ENCODE results near the gene DPYSL3. TPM values are rescaled to one million over a fixed set of nuclear protein-coding genes. Genes with fewer than 3 reads are reported as not detected.

DPYSL3 gene
- total RNA-seq, 4 donors from 2014 or later, result 121 to 213 (median 168) TPM

DNA sequence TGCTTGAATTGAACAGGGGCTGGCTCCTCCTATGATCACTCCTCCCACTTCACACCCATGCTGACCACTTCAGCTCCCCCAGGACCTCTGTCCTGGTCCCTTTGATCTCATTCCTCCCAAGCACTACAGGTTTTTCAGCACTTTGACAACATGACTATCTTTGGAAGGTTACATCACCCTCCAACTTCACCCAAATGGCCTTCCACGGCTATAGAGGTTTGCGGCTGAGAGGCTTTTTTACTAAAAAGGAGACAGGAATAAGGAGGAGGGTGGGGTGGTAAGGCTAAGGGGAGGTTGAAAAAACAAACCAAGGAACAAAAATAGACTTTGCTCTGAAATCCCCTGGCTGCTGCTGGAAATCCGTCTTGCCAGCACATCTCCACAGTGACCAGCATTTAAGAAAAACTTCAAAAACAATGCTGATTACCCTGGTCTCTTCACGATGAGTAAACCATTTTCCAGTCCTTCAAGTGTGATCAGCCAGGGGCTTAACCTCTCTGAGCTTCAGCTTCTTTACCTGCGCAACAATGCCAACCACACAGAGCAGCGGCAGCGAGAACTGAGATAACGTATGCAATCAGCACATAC is 102.7 kb downstream of the DPYSL3 start:
- Histone ChIP-seq H3K36me3 (no peaks in the 10 kb centered on the region), H3K4me3 (no peak overlapping the region), H3K9me3 (no peaks in the 10 kb centered on the region), H3K27ac (peak overlapping the region; percentile 96), H3K4me1 (peaks cover 5 to 31% of the 10 kb centered on the region in 2 donors), H3K27me3 (no peaks in the 10 kb centered on the region)
- peak; percentile 34 to 65 for DNase-seq
- TF ChIP-seq, protein P1, sequence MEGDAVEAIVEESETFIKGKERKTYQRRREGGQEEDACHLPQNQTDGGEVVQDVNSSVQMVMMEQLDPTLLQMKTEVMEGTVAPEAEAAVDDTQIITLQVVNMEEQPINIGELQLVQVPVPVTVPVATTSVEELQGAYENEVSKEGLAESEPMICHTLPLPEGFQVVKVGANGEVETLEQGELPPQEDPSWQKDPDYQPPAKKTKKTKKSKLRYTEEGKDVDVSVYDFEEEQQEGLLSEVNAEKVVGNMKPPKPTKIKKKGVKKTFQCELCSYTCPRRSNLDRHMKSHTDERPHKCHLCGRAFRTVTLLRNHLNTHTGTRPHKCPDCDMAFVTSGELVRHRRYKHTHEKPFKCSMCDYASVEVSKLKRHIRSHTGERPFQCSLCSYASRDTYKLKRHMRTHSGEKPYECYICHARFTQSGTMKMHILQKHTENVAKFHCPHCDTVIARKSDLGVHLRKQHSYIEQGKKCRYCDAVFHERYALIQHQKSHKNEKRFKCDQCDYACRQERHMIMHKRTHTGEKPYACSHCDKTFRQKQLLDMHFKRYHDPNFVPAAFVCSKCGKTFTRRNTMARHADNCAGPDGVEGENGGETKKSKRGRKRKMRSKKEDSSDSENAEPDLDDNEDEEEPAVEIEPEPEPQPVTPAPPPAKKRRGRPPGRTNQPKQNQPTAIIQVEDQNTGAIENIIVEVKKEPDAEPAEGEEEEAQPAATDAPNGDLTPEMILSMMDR (IDR thresholded peaks at IDR 0.05), result no peak
- TF ChIP-seq POLR2A (IDR thresholded peaks at IDR 0.05), result no peak
- intact Hi-C loops (cut with DNase I; ENCODE audit: low total_unique reads), result no loop called here

DNA sequence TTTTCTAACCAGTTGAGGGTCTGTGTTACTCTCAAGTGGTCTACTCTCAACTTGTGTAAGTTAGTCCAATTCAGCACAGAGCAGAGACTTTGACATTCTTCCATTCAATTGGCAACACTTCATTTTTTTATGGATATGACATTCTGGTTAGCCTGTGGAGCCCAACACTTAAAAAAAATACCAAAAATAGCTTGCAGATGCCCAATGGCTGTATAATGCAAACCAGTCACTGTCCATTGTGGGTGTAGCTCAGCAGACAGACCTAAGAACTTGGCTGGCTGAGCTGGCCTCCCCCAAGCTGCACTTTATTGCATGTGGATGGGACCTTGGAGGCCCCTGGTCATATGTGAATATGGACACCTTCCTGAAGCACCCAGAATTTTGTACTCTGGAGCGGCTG is 103.2 kb downstream of the DPYSL3 start:
- Histone ChIP-seq H3K27me3 (no peaks in the 10 kb centered on the region), H3K4me1 (peaks cover 5 to 31% of the 10 kb centered on the region in 2 donors), H3K36me3 (no peaks in the 10 kb centered on the region), H3K27ac (peak overlapping the region; percentile 96), H3K4me3 (no peak overlapping the region), H3K9me3 (no peaks in the 10 kb centered on the region)
- intact Hi-C loops (cut with DNase I; ENCODE audit: low total_unique reads), result no loop called here
- TF ChIP-seq, protein P1 (IDR thresholded peaks at IDR 0.05), result no peak
- TF ChIP-seq POLR2A (IDR thresholded peaks at IDR 0.05), result no peak
- DNase-seq, result no peak

DNA sequence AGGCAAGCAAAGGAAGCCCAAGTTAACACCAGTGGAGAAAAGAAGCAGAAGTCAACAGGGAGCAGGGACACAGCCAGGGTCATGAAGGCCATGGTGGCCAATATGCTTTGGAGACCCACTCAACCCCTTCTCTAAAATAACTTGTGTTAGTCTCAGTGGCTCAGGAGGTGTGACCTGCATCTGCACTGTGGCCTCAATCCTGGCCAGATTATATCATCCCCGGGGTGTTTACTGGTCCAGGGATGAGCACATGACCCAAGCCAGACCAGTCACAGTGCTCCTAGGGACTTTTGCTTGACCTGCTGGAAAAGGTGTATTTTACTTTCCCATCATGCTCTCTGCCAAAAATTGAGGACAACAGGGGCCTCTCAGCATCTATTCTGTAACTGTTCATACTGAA is 105.2 kb downstream of the DPYSL3 start:
- H3K4me1 ChIP-seq, result peaks cover 5 to 16% of the 10 kb centered on the region in 2 donors
- peak overlapping the region; percentile 96 for H3K27ac ChIP-seq
- intact Hi-C loops (cut with DNase I; ENCODE audit: low total_unique reads), result no loop called here
- no peak overlapping the region for H3K4me3 ChIP-seq
- no peaks in the 10 kb centered on the region for H3K9me3 ChIP-seq
- DNase-seq, result no peak
- no peaks in the 10 kb centered on the region for H3K36me3 ChIP-seq
- H3K27me3 ChIP-seq, result no peaks in the 10 kb centered on the region
- TF ChIP-seq, protein P1 (IDR thresholded peaks at IDR 0.05), result no peak
- no peak for TF ChIP-seq POLR2A (IDR thresholded peaks at IDR 0.05)

- no peaks in the 10 kb centered on the region for H3K36me3 ChIP-seq
- H3K4me1 ChIP-seq, result peaks cover 5 to 16% of the 10 kb centered on the region in 2 donors
- peak overlapping the region; percentile 96 for H3K27ac ChIP-seq
- no peak overlapping the region for H3K4me3 ChIP-seq
- intact Hi-C loops (cut with DNase I; ENCODE audit: low total_unique reads), result no loop called here
- H3K9me3 ChIP-seq, result no peaks in the 10 kb centered on the region
- H3K27me3 ChIP-seq, result no peaks in the 10 kb centered on the region
- TF ChIP-seq, protein P1 (IDR thresholded peaks at IDR 0.05), result no peak
- peak; percentile 16 to 34 for TF ChIP-seq POLR2A (IDR thresholded peaks at IDR 0.05)
- peak; percentile 79 to 88 for DNase-seq
Observed at GRCh38 chr5:147403651-147404640, 105.9 kb downstream of the DPYSL3 start.

DNA sequence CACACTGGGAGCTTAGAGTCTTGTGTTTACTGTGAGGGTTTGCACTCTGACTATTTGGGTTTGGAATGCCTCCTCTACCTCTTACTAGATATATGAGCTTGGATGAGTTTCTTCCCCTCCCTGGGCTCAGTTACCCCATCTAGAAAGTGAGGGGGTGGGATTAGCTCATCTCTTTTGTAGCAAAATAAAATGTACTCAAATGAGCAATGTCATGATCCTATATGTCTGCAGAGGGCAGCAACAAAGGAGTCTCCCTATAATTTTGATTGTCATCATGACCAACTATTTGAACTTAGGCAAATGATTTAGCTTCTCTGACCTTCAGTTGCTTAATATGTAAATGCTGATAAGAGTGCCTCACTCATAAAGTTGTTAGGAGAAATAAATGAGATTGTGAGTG is 109.0 kb downstream of the DPYSL3 start:
- no peak for DNase-seq
- H3K4me3 ChIP-seq, result no peak overlapping the region
- TF ChIP-seq, protein P1 (IDR thresholded peaks at IDR 0.05), result no peak
- TF ChIP-seq POLR2A (IDR thresholded peaks at IDR 0.05), result no peak
- no peaks in the 10 kb centered on the region for H3K27me3 ChIP-seq
- no peak overlapping the region for H3K27ac ChIP-seq
- H3K9me3 ChIP-seq, result no peaks in the 10 kb centered on the region
- peaks cover 0 to 16% of the 10 kb centered on the region in 2 donors for H3K4me1 ChIP-seq
- H3K36me3 ChIP-seq, result no peaks in the 10 kb centered on the region
- intact Hi-C loops (cut with DNase I; ENCODE audit: low total_unique reads), result no loop called here
